Endodermal cell (in vitro differentiated cells): ENCODE measurements around the gene STMN3. TPM values are rescaled to one million over a fixed set of nuclear protein-coding genes. Genes with fewer than 3 reads are reported as not detected.
"Not testable (repeated sequence)": the region's sequence is repeated elsewhere in the genome, so short reads cannot be mapped to it uniquely, and the experiment has no call there.

Source experiments
- DNase-seq: peaks from one replicate; pipeline ENCODE4 v3.0.0-alpha.2; 2017
- H3K27ac ChIP-seq: 2 replicates; pipeline ENCODE4 v1.5.1; 2013; ENCODE audit warnings: mild to moderate bottlenecking, low read depth, low read length, moderate library complexity
- H3K27me3 ChIP-seq: 2 replicates; pipeline ENCODE4 v1.6.1; 2013; ENCODE audit warnings: mild to moderate bottlenecking, low read length, moderate library complexity; ENCODE audit not compliant: insufficient read depth, control insufficient read depth, poor library complexity, severe bottlenecking
- H3K36me3 ChIP-seq: 2 replicates; pipeline ENCODE4 v1.7.0; 2013; ENCODE audit warnings: mild to moderate bottlenecking, low read length, moderate library complexity; ENCODE audit not compliant: control insufficient read depth, insufficient read depth
- H3K4me1 ChIP-seq: one replicate; pipeline ENCODE4 v1.7.0; 2013; ENCODE audit warnings: low read length; ENCODE audit not compliant: control insufficient read depth, insufficient read depth
- H3K4me3 ChIP-seq: 2 replicates; pipeline ENCODE4 v1.5.1; 2013; ENCODE audit warnings: mild to moderate bottlenecking, low read length, moderate library complexity
- H3K9ac ChIP-seq: 2 replicates; pipeline ENCODE4 v1.6.1; 2013; ENCODE audit warnings: mild to moderate bottlenecking, low read length, moderate library complexity; ENCODE audit not compliant: poor library complexity, severe bottlenecking; ENCODE audit errors: extremely low read depth
- H3K9me3 ChIP-seq: 2 replicates; pipeline ENCODE4 v1.6.1; 2013; ENCODE audit warnings: mild to moderate bottlenecking, low read length, moderate library complexity; ENCODE audit not compliant: control insufficient read depth
- H3K27ac Mint-ChIP-seq: 2 replicates; pipeline ENCODE4 v1.8.0; 2020; ENCODE audit warnings: mixed read lengths
- H3K27me3 Mint-ChIP-seq: 2 replicates; pipeline ENCODE4 v1.8.0; 2021; ENCODE audit warnings: mild to moderate bottlenecking, mixed read lengths; ENCODE audit not compliant: insufficient read depth
- H3K36me3 Mint-ChIP-seq: 2 replicates; pipeline ENCODE4 v1.8.0; 2020; ENCODE audit warnings: low read depth, mixed read lengths
- H3K4me1 Mint-ChIP-seq: 2 replicates; pipeline ENCODE4 v1.8.0; 2020; ENCODE audit warnings: mixed read lengths
- H3K4me3 Mint-ChIP-seq: 2 replicates; pipeline ENCODE4 v1.8.0; 2020; ENCODE audit warnings: mild to moderate bottlenecking, moderate library complexity, mixed read lengths
- H3K9me3 Mint-ChIP-seq: 2 replicates; pipeline ENCODE4 v1.8.0; 2020; ENCODE audit warnings: mild to moderate bottlenecking, mixed read lengths
- WGBS, 2 experiments: methylation state at CpG; one replicate each; pipeline versions ENCODE4 v1.1.5 to v1.1.7; 2013; ENCODE audit warnings: missing lambda C conversion rate in 2 of 2, mixed read lengths in 1 of 2; ENCODE audit not compliant: insufficient coverage in 1 of 2, insufficient read length in 1 of 2; 5-methylcytosine and 5-hydroxymethylcytosine counted together
- total RNA-seq, 2 donors: library from RNA; stranded (reverse); fragmentation: NEBNext Ultra II Directional in 1 of 2; extraction: Animal tissue kit (Norgen Biotek cat#: 25700) in 1 of 2; gene quantifications; 2 replicates in 1 of 2; 3 replicates in 1 of 2; pipeline ENCODE4 v1.2.1, GENCODE V29; 2021
- TF ChIP-seq, protein P1 (sequence below): fragments of 200-600 bp; sonication (generic); conservative IDR thresholded peaks from 2 replicates; pipeline ENCODE4 v1.5.0; 2021; ENCODE audit warnings: antibody characterized with exemption, mild to moderate bottlenecking

STMN3 gene
- total RNA-seq, 2 donors from 2014 or later: 6.7 to 18.3 TPM

GRCh38 chr20:63651942-63652191, 1.4 kb downstream of the STMN3 start:
- Histone ChIP-seq H3K9me3 (no peaks in the 10 kb centered on the region), H3K27ac (no peak overlapping the region), H3K27me3 (peaks cover 19% of the 10 kb centered on the region), H3K9ac (no peak overlapping the region), H3K4me1 (no peaks in the 10 kb centered on the region), H3K4me3 (no peak overlapping the region), H3K36me3 (no peaks in the 10 kb centered on the region)
- H3K4me1 Mint-ChIP-seq: peaks cover 5% of the 10 kb centered on the region
- H3K9me3 Mint-ChIP-seq: no peaks in the 10 kb centered on the region
- no peaks in the 10 kb centered on the region for H3K36me3 Mint-ChIP-seq
- TF ChIP-seq, protein P1, sequence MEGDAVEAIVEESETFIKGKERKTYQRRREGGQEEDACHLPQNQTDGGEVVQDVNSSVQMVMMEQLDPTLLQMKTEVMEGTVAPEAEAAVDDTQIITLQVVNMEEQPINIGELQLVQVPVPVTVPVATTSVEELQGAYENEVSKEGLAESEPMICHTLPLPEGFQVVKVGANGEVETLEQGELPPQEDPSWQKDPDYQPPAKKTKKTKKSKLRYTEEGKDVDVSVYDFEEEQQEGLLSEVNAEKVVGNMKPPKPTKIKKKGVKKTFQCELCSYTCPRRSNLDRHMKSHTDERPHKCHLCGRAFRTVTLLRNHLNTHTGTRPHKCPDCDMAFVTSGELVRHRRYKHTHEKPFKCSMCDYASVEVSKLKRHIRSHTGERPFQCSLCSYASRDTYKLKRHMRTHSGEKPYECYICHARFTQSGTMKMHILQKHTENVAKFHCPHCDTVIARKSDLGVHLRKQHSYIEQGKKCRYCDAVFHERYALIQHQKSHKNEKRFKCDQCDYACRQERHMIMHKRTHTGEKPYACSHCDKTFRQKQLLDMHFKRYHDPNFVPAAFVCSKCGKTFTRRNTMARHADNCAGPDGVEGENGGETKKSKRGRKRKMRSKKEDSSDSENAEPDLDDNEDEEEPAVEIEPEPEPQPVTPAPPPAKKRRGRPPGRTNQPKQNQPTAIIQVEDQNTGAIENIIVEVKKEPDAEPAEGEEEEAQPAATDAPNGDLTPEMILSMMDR: no peak
- H3K27ac Mint-ChIP-seq: no peak overlapping the region
- H3K27me3 Mint-ChIP-seq: peaks cover 21% of the 10 kb centered on the region
- peak overlapping the region; percentile 48 for H3K4me3 Mint-ChIP-seq
- WGBS, 2 experiments: 0 to 35% methylated on average over 1 to 8 of the region's 11 CpGs
- no peak for DNase-seq

DNA sequence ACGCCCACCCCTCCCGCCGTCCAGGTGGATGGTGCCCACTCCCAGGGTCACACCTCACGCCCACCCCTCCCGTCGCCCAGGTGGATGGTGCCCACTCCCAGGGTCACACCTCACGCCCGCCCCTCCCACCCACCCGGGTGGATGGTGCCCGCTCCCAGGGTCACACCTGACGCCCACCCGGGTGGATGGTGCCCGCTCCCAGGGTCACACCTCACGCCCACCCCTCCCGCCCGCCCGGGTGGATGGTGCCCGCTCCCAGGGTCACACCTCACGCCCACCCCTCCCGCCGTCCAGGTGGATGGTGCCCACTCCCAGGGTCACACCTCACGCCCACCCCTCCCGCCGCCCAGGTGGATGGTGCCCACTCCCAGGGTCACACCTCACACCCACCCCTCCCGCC, 2.7 kb downstream of the STMN3 start:
- DNase-seq, H3K36me3 Mint-ChIP-seq: not testable (repeated sequence)

GRCh38 chr20:63648895-63649589, 4.2 kb downstream of the STMN3 start:
- Histone ChIP-seq H3K36me3 (no peaks in the 10 kb centered on the region), H3K9me3 (no peaks in the 10 kb centered on the region), H3K27ac (no peak overlapping the region), H3K9ac (no peak overlapping the region), H3K4me3 (no peak overlapping the region), H3K4me1 (no peaks in the 10 kb centered on the region), H3K27me3 (peaks cover 19% of the 10 kb centered on the region)
- H3K4me3 Mint-ChIP-seq: no peak overlapping the region
- WGBS, 2 experiments: 84 to 90% methylated on average over 8 to 11 of the region's 11 CpGs
- H3K4me1 Mint-ChIP-seq: peaks cover 3% of the 10 kb centered on the region
- H3K27ac Mint-ChIP-seq: no peak overlapping the region
- DNase-seq: no peak
- TF ChIP-seq, protein P1: no peak
- no peaks in the 10 kb centered on the region for H3K9me3 Mint-ChIP-seq
- peaks cover 32% of the 10 kb centered on the region for H3K27me3 Mint-ChIP-seq
- no peaks in the 10 kb centered on the region for H3K36me3 Mint-ChIP-seq

More for the DNA sequence above, 2.7 kb downstream of the STMN3 start:
- H3K27ac ChIP-seq, H3K4me3 ChIP-seq, H3K4me1 Mint-ChIP-seq, H3K4me3 Mint-ChIP-seq, H3K4me1 ChIP-seq, H3K9me3 Mint-ChIP-seq, H3K9ac ChIP-seq, H3K27ac Mint-ChIP-seq, H3K9me3 ChIP-seq, H3K36me3 ChIP-seq: not testable (repeated sequence)
- H3K27me3 Mint-ChIP-seq: peaks cover 25% of the 10 kb centered on the region
- WGBS, 2 experiments: 98% methylated on average over 9 of the region's 25 CpGs; no CpG with 5 or more reads in 1 of the 2 experiments
- peaks cover 19% of the 10 kb centered on the region for H3K27me3 ChIP-seq

GRCh38 chr20:63648190-63648589, 5.0 kb downstream of the STMN3 start:
- WGBS, 2 experiments: 94 to 97% methylated on average over 6 of the region's 6 CpGs
- Histone ChIP-seq H3K27ac (no peak overlapping the region), H3K9me3 (no peaks in the 10 kb centered on the region), H3K9ac (no peak overlapping the region), H3K4me3 (no peak overlapping the region), H3K36me3 (no peaks in the 10 kb centered on the region), H3K27me3 (peaks cover 19% of the 10 kb centered on the region), H3K4me1 (no peaks in the 10 kb centered on the region)
- TF ChIP-seq, protein P1: no peak
- Mint-ChIP-seq H3K4me1 (no peaks in the 10 kb centered on the region), H3K4me3 (no peak overlapping the region), H3K27ac (no peak overlapping the region), H3K27me3 (peaks cover 32% of the 10 kb centered on the region), H3K9me3 (no peaks in the 10 kb centered on the region), H3K36me3 (no peaks in the 10 kb centered on the region)
- DNase-seq: no peak
